Activated CD4-positive, alpha-beta T cell treated with anti-CD3 and anti-CD28 coated beads, Interleukin-2, amount 50 U/mL, for 4 hours (primary cell): Measurements from ENCODE around the gene STK11IP.

Source experiments
- DNase-seq, 2 experiments: peaks; one replicate each; pipeline ENCODE4 v3.0.0-alpha.2; 2020

The STK11IP gene

GRCh38 chr2:219597552-219598307 is at the start of gene STK11IP:
Gene STK11IP (plus strand): TSS chr2:219597857. CDS start chr2:219598120, 263 bp downstream.
- DNase-seq = peak; percentile 84

GRCh38 chr2:219548990-219549389 is 48.7 kb upstream of the STK11IP start:
- DNase-seq = no peak

DNA sequence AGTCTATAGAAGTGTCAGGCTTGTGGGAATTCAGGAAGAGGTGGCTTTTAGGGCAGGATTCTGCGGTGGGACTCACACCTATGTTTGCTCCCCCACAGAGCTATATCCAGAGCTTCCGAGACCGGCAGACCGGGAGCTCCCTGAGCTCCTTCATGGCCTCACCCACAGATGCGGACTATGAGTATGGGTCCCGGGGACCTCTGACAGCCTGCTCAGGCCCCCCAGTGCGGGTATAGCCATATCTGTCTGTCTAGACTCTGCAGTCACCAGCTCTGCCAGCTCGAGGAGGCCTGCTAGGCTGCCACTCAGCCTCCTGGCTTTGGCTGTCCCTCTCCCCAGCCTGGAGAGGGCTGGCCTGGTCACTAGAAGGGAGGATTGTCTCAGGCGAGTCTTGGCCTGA is 48.0 kb upstream of the STK11IP start:
- no peak for DNase-seq

DNA sequence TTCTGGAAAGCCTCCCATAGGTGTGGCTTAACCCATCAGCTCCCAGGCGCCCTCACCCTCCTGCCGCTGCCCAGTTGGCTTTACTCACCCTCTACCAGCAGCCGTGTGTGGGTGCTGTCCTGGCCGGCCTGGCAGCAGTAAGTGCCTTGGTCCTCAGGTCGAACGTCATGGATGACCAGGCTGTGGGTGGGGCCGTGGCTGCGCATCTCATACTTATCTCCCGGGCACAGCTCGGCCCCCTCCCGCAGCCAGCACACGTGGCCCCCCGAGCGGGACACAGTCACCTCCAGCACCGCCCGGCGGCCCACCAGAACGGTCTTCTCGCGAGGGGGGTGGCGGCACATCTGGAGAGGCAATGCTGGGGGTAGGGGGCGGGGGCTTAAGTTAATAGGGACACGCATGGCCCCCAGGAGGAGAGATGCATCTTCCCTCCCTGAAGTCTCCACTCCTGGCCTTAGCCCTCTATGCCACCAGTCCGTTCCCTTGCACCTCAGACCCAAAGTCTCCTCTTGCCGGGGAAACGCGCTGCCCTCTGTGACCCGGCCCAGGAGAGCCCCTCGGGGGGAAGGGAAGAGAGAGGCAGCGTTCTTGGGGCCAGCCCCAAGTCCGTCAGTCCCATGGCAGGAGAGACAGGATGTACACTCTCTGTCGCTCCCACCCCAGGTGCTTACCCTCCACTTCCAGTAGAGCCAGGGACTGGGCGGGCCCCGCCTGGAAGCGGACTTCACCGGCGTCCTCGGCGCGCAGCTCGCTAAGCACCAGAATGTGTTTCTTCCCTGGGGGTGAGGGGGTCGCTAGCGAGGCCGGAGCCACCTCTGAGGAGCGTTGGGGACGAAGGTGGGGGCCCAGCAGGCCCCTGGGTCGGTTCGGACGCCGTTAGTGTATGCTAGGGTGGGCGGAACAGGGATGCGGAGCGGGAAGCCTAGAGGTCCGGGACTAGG is 45.9 kb upstream of the STK11IP start:
- DNase-seq = no peak

- DNase-seq = peak; percentile 57 to 67
These were observed 45.1 kb upstream of the STK11IP start for GRCh38 chr2:219552382-219553167.

DNA sequence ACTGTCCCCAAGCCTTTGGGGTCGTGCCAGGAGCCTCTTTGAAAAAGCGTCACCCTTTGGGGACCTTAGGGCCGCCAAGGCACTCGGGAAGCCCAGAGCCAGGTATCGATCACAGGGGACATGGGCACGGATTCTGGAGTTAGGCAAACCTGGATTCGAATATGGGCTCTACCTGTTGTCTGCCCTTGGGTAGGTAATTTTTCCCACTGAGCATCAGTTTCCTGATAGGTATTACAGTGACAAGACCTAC is 44.6 kb upstream of the STK11IP start:
- DNase-seq = no peak

DNA sequence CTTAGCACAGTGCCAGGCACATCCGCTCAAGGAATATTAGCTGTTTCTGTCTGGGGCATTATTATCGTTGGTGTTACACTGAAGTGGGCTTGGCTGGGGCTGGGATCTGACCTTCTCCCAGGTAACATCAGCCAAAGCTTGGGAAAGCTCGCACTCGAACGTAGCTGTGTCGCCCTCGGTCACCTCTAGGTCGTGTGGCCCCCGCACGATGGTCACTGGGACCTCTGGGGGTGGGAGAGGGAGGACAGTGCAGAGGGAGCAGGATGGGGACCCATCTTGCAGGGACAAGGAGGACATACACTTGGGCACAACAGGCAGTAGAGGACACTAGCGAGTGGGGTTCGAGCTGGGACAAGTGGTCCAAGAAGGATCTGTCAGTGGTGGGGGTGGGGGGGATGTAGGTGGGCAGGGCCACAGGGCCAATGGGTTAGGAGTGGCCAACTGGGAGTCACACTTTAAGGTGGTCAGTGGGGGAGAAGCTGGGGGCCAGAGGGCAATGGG is 44.1 kb upstream of the STK11IP start:
- no peak for DNase-seq

DNA sequence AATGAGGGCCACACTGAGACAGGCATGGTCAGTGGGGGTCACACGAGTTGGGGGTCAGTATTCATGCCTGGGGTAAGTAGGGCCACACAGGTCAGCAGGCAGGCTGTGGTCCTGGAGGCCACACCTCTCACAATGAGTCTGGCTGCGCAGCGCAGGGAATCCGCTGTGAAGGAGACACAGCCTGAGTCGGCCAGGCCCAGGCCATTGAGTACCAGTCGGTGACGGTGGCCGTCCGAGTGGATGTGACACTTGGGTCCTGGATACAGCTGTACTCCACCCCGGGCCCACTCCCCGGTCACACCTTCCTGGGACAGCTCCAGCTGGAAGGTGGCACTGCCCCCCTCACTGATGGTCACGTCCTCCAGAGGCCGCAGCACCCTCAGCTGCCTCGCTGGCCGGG is 43.3 kb upstream of the STK11IP start:
- DNase-seq = no peak

DNA sequence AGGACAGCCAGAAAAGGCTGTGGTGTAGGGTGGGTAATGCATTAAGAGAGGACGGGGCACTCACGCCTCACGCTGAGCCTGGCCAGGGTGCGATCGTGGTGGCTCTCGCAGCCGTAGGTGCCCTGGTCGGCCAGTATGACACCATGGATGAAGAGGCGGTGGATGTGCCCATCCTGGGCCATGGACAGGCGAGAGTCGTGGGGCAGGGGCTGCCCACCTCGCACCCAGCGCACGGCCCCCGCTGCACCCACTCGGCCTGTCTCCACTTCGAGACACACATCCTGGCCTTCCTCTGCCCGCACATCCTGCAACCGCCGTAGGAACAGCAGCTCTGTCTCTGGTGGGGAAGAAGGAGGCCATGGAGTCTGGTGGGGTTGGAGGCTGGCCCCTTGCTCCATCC is 41.7 kb upstream of the STK11IP start:
- no peak for DNase-seq

DNA sequence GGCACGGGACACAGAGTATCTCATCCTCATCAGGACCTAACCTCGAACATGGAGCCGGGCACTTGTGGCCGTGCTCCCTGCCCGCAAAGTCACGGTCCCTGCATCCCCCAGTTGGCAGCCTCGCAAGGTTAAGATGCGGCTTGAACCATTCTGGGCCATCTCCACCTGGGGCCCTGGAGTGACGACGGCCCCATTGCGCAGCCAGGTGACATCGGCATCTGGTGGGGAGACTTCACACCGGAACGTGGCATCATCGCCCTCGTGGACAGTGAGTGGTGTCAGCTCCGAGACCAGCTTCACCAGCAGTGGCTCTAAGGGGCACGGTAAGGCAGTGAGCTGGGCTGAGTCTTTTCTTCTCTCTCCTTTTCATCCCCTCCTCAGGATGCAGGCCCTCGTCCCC is 41.2 kb upstream of the STK11IP start:
- DNase-seq = no peak

- DNase-seq = no peak
These were observed 40.3 kb upstream of the STK11IP start for GRCh38 chr2:219557320-219557719.

DNA sequence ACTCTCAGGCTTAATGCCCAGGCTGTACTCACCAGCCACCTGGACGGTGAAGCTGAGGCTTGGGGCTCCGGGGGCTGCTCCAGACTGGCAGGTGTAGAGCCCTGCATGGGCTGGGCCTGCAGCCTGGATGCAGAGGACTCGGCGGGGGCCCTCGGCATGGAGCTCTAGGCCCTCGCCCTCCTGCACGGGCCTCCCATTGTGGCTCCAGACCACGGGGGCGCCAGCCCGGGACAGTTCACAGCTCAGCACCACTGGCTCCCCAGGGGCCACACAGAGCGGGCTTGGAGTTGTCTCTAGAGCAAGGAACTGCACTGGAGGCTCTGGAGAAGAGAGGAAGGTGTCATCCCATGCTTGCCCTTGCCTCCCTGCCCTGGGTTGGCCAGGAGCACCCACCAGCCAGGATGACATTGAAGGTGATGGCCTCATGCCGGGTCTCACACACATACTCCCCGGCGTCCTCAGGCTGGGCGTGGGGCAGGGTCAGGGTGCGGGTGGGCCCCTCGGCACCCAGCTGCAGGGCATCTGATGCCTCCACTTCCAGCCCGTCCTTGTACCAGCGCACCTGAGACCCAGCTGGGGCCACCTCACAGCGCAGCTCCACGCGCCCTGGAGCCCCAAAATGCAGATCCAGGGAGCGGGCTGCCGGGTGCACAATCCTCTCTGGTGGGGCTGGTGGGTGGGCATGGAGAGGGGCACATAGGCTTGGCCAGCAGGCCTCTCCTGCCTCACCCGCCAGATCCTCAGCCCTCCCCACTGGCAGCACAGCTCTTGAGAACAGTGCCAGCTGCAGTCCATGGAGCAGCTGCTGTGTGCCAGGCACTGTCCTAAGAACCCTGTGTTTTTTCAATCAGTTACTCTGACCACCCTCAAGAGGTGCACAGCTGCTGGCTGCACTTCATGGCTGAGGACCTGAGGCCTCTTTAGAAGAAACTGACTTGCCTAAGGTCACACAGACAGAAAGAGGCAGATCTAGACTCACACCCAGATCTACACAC is 39.6 kb upstream of the STK11IP start:
- DNase-seq = no peak

DNA sequence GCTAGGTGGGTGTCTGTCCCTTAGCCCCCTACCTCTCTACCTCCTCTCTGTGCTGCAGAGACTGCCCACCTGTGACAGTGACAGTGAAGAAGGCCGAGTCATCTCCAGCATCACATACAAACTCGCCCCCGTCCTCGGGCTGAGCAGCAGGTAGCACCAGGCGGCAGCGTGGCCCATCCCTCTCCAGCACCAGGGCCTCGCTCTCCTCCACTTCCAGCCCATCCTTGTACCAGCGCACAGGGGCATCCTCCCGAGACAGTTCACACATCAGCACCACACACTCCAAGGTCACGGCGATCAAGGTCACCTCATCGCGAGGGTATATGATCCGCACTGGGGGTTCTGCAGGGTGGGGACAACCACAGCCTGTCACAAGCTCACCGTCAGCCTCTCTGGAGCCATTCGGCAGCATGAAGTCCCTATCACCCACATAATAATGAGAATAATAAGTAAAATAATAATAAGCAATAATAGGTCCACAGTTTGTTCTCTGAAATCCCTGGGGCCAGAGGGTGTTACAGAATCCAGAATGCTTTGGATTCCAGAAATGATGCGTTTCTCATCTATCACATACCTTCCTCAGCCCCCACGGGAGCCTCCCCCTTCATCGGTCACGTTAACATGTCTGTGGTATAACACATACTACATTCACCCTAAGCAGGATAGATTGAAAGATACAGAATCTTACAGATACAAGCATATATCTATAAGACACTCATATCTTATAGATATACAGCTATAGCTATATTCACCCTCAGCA is 38.3 kb upstream of the STK11IP start:
- no peak for DNase-seq

DNA sequence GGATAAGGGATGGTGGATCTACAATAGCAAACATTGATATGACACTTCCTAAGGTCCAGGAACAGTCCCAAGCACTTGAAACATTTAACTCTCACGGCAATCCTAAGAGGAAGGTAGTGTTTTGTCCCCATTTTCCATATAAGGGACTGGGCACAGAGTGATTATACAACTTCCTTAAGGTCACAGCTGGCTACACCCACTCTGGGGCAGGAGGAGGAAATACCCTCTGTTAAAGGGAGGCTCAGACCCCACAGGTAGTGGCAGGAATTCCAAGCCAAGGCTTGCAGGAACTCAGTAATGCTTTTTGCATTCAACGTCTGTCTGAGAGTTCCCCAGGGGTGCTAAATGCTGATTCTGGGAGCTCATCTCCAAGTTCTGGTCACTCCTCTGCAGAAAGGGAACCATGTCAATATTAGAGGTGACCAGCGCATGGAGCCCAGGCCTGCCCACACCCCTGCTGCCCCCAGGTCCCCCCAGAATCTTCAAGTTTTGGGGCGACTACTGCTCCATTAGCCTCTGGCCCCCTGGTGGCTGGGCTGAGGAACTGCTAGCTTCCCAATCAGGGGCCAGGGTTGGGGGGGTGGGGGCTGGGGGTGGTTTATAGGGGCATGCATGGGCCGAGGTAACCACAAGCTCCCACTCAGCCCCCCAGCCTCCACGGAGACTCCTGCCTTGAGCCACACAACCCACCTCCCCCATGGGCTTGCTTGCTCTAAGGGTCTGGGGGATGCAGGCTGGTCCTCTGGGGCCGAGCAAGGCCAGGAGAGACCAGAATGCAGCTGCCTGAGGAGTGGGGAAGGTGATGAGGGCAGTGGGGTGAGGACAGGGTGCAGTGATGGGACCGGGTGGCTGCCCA is 37.4 kb upstream of the STK11IP start:
- no peak for DNase-seq

DNA sequence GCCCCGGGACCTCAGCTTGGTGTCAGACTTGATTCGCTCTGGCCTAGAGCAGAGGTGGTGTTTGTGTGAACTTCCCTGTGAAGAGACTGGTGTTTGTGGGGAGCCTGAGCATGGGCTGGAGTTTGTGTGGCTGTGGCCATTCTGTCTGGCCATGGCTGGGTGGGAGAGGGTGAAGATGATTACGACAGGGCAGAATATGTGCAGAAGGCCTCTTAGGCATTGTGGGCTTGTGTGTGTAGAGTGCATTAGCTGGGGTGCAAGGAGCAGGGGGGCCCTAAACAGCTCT is 36.8 kb upstream of the STK11IP start:
- no peak for DNase-seq

GRCh38 chr2:219561179-219562048 is 36.2 kb upstream of the STK11IP start:
- DNase-seq = no peak

- DNase-seq = no peak
These were observed 35.3 kb upstream of the STK11IP start for GRCh38 chr2:219562049-219563020.

GRCh38 chr2:219563271-219563928 is 34.3 kb upstream of the STK11IP start:
- no peak for DNase-seq
